GM18508 (cell line): ENCODE results near the gene ZMYND12.

Experiments used
- ATAC-seq: cut with Tn5 transposase; IDR thresholded peaks from one replicate; pipeline ENCODE4 v1.9.1; 2021; ENCODE audit warnings: moderate number of reproducible peaks; ENCODE audit not compliant: insufficient read depth, unreplicated experiment

ZMYND12 gene

GRCh38 chr1:42449256-42449655, 6.6 kb downstream of the ZMYND12 start:
- ATAC-seq: no peak

- no peak for ATAC-seq
These were observed 13.2 kb downstream of the ZMYND12 start for GRCh38 chr1:42442662-42443061.

GRCh38 chr1:42439940-42440339, 15.9 kb downstream of the ZMYND12 start:
- ATAC-seq: no peak

GRCh38 chr1:42434340-42434739, 21.5 kb downstream of the ZMYND12 start:
- no peak for ATAC-seq

- no peak for ATAC-seq
These were observed 22.5 kb downstream of the ZMYND12 start for GRCh38 chr1:42433369-42433768.

- no peak for ATAC-seq
These were observed 23.1 kb downstream of the ZMYND12 start for GRCh38 chr1:42432714-42433113.

GRCh38 chr1:42431514-42431913, 24.3 kb downstream of the ZMYND12 start:
- ATAC-seq: no peak

GRCh38 chr1:42430286-42431135, 25.3 kb downstream of the ZMYND12 start:
- no peak for ATAC-seq

- no peak for ATAC-seq
These were observed 26.2 kb downstream of the ZMYND12 start for GRCh38 chr1:42429603-42430002.

GRCh38 chr1:42427240-42427639, 28.6 kb downstream of the ZMYND12 start:
- no peak for ATAC-seq

GRCh38 chr1:42424201-42424600, 31.6 kb downstream of the ZMYND12 start:
- no peak for ATAC-seq

GRCh38 chr1:42423681-42424080, 32.1 kb downstream of the ZMYND12 start:
- ATAC-seq: no peak

GRCh38 chr1:42422737-42423136, 33.1 kb downstream of the ZMYND12 start:
- no peak for ATAC-seq

- no peak for ATAC-seq
These were observed 34.8 kb downstream of the ZMYND12 start for GRCh38 chr1:42420911-42421585.

- ATAC-seq: no peak
These were observed 35.7 kb downstream of the ZMYND12 start for GRCh38 chr1:42420121-42420520.

- no peak for ATAC-seq
These were observed 36.5 kb downstream of the ZMYND12 start for GRCh38 chr1:42419126-42419821.

- ATAC-seq: no peak
These were observed 37.3 kb downstream of the ZMYND12 start for GRCh38 chr1:42418516-42418915.

GRCh38 chr1:42417166-42417565, 38.7 kb downstream of the ZMYND12 start:
- no peak for ATAC-seq

GRCh38 chr1:42414551-42415496, 41.0 kb downstream of the ZMYND12 start:
- no peak for ATAC-seq

GRCh38 chr1:42403880-42404400, 51.9 kb downstream of the ZMYND12 start:
- ATAC-seq: no peak
